Breast epithelium (tissue), 3 donors: ENCODE measurements around the gene OSTC.

Experiments used
- CTCF ChIP-seq, 3 donors: fragments of 450-650 bp; IDR thresholded peaks; one replicate each; pipeline ENCODE4 v1.5.1; 2016 to 2017; ENCODE audit warnings: antibody characterized with exemption in 3 of 3, mild to moderate bottlenecking in 3 of 3, moderate library complexity in 3 of 3
- POLR2A ChIP-seq: fragments of 450-650 bp; IDR thresholded peaks from one replicate; pipeline ENCODE4 v1.6.1; 2016; ENCODE audit warnings: antibody characterized with exemption, mild to moderate bottlenecking, moderate library complexity
- POLR2AphosphoS5 ChIP-seq, 3 donors: sonication (generic); formaldehyde crosslinking; IDR thresholded peaks; one replicate each; pipeline ENCODE4 v1.6.1; 2017; ENCODE audit warnings: antibody characterized with exemption in 3 of 3

DNA sequence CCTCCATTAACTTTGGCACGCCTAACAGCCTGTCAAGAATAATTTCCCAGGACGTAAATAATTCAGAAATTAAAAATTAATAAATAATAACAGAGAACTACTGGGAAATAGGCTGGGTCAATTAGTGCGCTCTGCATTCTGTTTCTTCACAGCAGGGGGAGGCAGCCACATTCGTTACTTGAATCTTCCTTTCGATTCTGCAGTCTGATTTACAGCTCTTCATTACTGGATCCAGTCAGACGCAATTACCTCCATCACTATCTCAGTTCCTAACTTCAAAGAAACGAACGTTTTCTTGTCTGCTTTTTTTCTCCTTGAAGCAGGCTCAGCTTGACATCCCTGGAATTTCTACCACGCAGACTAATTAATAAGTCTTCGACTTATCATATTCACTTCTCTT is 39.0 kb upstream of the OSTC start:
- TF ChIP-seq POLR2AphosphoS5 (IDR thresholded peaks at IDR 0.05) (no peak), CTCF (IDR thresholded peaks at IDR 0.05) (no peak), POLR2A (no peak)
